Inflammatory macrophage treated with lipopolysaccharide for 4 hours (primary cell): ENCODE results near the gene TMEM240.
"Not testable (repeated sequence)": the region's sequence is repeated elsewhere in the genome, so short reads cannot be mapped to it uniquely, and the experiment has no call there.

ENCODE experiments used
- DNase-seq: peaks from one replicate; pipeline ENCODE4 v3.0.0-alpha.2; 2020

Gene TMEM240

GRCh38 chr1:1523226-1523625 is 17.2 kb downstream of the TMEM240 start:
- DNase-seq, result not testable (repeated sequence)

GRCh38 chr1:1522536-1522935 is 17.9 kb downstream of the TMEM240 start:
- DNase-seq, result not testable (repeated sequence)

GRCh38 chr1:1521331-1521730 is 19.1 kb downstream of the TMEM240 start:
- no peak for DNase-seq

GRCh38 chr1:1519805-1520505 is 20.5 kb downstream of the TMEM240 start:
- DNase-seq, result not testable (repeated sequence)

GRCh38 chr1:1518621-1519007 is 21.8 kb downstream of the TMEM240 start:
- DNase-seq, result not testable (repeated sequence)

- no peak for DNase-seq
Measured at GRCh38 chr1:1517973-1518620, 22.3 kb downstream of the TMEM240 start.

GRCh38 chr1:1516923-1517322 is 23.5 kb downstream of the TMEM240 start:
- not testable (repeated sequence) for DNase-seq

GRCh38 chr1:1514376-1514775 is 26.0 kb downstream of the TMEM240 start:
- not testable (repeated sequence) for DNase-seq

GRCh38 chr1:1513675-1514074 is 26.7 kb downstream of the TMEM240 start:
- not testable (repeated sequence) for DNase-seq

GRCh38 chr1:1512425-1512824 is 28.0 kb downstream of the TMEM240 start:
- not testable (repeated sequence) for DNase-seq

GRCh38 chr1:1511533-1512285 is 28.7 kb downstream of the TMEM240 start, which contains the start of gene ATAD3A:
ATAD3A (plus strand) TSS chr1:1512162; CDS start chr1:1512269, 107 bp downstream.
- peak; percentile 99 for DNase-seq

GRCh38 chr1:1510912-1511532 is 29.4 kb downstream of the TMEM240 start:
- peak; percentile 17 for DNase-seq

GRCh38 chr1:1509465-1509850 is 31.0 kb downstream of the TMEM240 start:
- not testable (repeated sequence) for DNase-seq

GRCh38 chr1:1508775-1509464 is 31.5 kb downstream of the TMEM240 start:
- not testable (repeated sequence) for DNase-seq

GRCh38 chr1:1507305-1507704 is 33.1 kb downstream of the TMEM240 start:
- no peak for DNase-seq

- not testable (repeated sequence) for DNase-seq
Measured at GRCh38 chr1:1505801-1506200, 34.6 kb downstream of the TMEM240 start.

- peak; percentile 31 for DNase-seq
Measured at GRCh38 chr1:1505366-1505798, 35.0 kb downstream of the TMEM240 start.

GRCh38 chr1:1504777-1505365 is 35.6 kb downstream of the TMEM240 start:
- peak; percentile 49 for DNase-seq

- not testable (repeated sequence) for DNase-seq
Measured at GRCh38 chr1:1495461-1495975, 44.9 kb downstream of the TMEM240 start.

GRCh38 chr1:1494311-1494710 is 46.1 kb downstream of the TMEM240 start:
- not testable (repeated sequence) for DNase-seq

GRCh38 chr1:1491601-1492000 is 48.8 kb downstream of the TMEM240 start:
- no peak for DNase-seq
